LNCaP clone FGC (cell line): ENCODE results near the gene PIP4K2B.

ENCODE experiments used
- DNase-seq: peaks from one replicate; pipeline ENCODE4 v3.0.0-alpha.2; 2011; ENCODE audit warnings: low read depth
- H3K4me3 ChIP-seq: 2 replicates; pipeline ENCODE4 v1.5.1; 2011; ENCODE audit warnings: mild to moderate bottlenecking, low read depth, low read length, control low read depth
- CTCF ChIP-seq: IDR thresholded peaks from 2 replicates; pipeline ENCODE4 v1.5.1; 2012; ENCODE audit warnings: mild to moderate bottlenecking; ENCODE audit not compliant: control insufficient read depth, insufficient read depth; ENCODE audit errors: extremely low read depth

PIP4K2B gene

GRCh38 chr17:38751808-38752307, 47.5 kb downstream of the PIP4K2B start:
- no peak for TF ChIP-seq CTCF
- DNase-seq = no peak
- peak overlapping the region; percentile 99 for H3K4me3 ChIP-seq

- no peak for TF ChIP-seq CTCF
- peak overlapping the region; percentile 99 for H3K4me3 ChIP-seq
These were observed 48.1 kb downstream of the PIP4K2B start for GRCh38 chr17:38751144-38751807.

GRCh38 chr17:38750312-38751121, 48.8 kb downstream of the PIP4K2B start:
- no peak for DNase-seq
- no peak for TF ChIP-seq CTCF
- peak overlapping the region; percentile 99 for H3K4me3 ChIP-seq

More at GRCh38 chr17:38751144-38751807, 48.1 kb downstream of the PIP4K2B start:
- DNase-seq = no peak

GRCh38 chr17:38750044-38750311, 49.4 kb downstream of the PIP4K2B start:
- DNase-seq = no peak
- H3K4me3 ChIP-seq = peak overlapping the region; percentile 99
- TF ChIP-seq CTCF = no peak

GRCh38 chr17:38749223-38750043, 49.9 kb downstream of the PIP4K2B start:
- peak overlapping the region; percentile 99 for H3K4me3 ChIP-seq
- TF ChIP-seq CTCF = peak; percentile 31; the same call in 1 of the 2 replicates
- DNase-seq = peak; percentile 63

- H3K4me3 ChIP-seq = peak overlapping the region; percentile 99
- no peak for DNase-seq
- no peak for TF ChIP-seq CTCF
These were observed 50.5 kb downstream of the PIP4K2B start for GRCh38 chr17:38748892-38749222.
